ENCODE results near the gene GLT8D2.

DNA sequence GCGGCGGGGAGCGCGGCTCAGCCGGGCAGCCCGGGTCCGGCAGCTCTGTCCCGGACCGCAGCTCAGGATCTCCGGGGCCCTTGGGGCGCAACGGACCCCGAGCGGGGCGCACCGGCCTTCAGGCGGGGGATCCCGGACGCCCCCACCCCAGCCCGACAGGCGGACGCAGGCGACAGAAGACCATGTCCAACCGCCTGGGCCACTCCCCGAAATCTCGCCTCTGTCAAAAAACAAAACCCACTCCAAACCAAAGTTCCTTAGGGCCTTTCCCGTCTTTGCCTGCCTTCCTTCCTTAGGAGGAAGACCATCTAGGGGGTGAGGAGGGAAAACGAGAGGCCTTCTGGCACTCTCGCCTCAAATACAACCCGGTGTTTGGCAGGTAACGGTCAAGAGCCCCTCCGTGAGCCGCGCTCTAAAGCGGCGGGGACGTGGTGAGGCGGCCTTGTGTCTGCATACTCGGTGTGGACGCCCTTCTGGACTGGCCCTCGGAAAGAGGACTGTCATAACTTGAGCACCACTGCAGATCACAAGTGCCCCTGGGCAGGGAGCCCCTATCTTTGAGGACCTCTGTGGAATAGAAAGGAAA lies 14.9 kb upstream of the GLT8D2 start:
- TF ChIP-seq CTCF (IDR thresholded peaks at IDR 0.05) (no peak), EZH2 (IDR thresholded peaks at IDR 0.05; ENCODE audit: borderline replicate concordance, insufficient read depth, low read depth, low read length, poor library complexity, severe bottlenecking) (no peak)

Measured in B cell (primary cell).